ENCODE results near the gene SHROOM4. TPM values are rescaled to one million over a fixed set of nuclear protein-coding genes. Genes with fewer than 3 reads are reported as not detected.

The SHROOM4 gene
- total RNA-seq, 1 experiment from 2014 or later, result 2.1 TPM

GRCh38 chrX:50579955-50580354 lies 234.0 kb downstream of the SHROOM4 start:
- no peak overlapping the region for H2BK5ac ChIP-seq (ENCODE audit: insufficient read length, low read length)
- peak; percentile 73 for TF ChIP-seq CTCF (conservative IDR thresholded peaks at IDR 0.05)

More at GRCh38 chrX:50579955-50580354, 234.0 kb downstream of the SHROOM4 start:
- WGBS (ENCODE audit: extremely low coverage, insufficient read length, low lambda C conversion rate), result no CpG with 5 or more reads among the region's 2 CpGs
- peak; percentile 47 for DNase-seq
- no peak overlapping the region for H2BK15ac ChIP-seq (ENCODE audit: low read depth, low read length)
- H3K27ac Mint-ChIP-seq, result no peak overlapping the region
- H2BK12ac ChIP-seq (ENCODE audit: insufficient read length, low read depth, low read length), result no peak overlapping the region
- no peak overlapping the region for H3K4ac ChIP-seq (ENCODE audit: low read depth, low read length)
- H3T11ph ChIP-seq (ENCODE audit: low read length), result no peak overlapping the region
- H3K23ac ChIP-seq (ENCODE audit: insufficient read length, low read depth, low read length), result no peak overlapping the region
- H4K20me1 ChIP-seq (ENCODE audit: control insufficient read depth, insufficient read depth, insufficient read length), result no peaks in the 10 kb centered on the region
- H4K5ac ChIP-seq (ENCODE audit: insufficient read length, low read depth, low read length), result no peak overlapping the region
- H3K9ac ChIP-seq (ENCODE audit: extremely low read depth, insufficient read length, low read length), result no peak overlapping the region
- H3K27ac ChIP-seq (ENCODE audit: insufficient read length, low read depth, low read length), result no peak overlapping the region
- peaks cover 16% of the 10 kb centered on the region for H3K27me3 Mint-ChIP-seq (ENCODE audit: low read depth)
- H2AFZ ChIP-seq (ENCODE audit: low read length), result no peak overlapping the region
- peaks cover 15% of the 10 kb centered on the region for H3K27me3 ChIP-seq (ENCODE audit: insufficient read depth, low read length)
- H3K4me1 ChIP-seq (ENCODE audit: insufficient read depth, low read length), result no peaks in the 10 kb centered on the region
- no peaks in the 10 kb centered on the region for H3K23me2 ChIP-seq (ENCODE audit: insufficient read length, low read depth, low read length, poor library complexity, severe bottlenecking)
- H3K18ac ChIP-seq (ENCODE audit: insufficient read length, low read depth, low read length), result no peak overlapping the region
- H3K56ac ChIP-seq (ENCODE audit: insufficient read length, low read depth, low read length), result no peak overlapping the region
- no peak overlapping the region for H3K4me2 ChIP-seq (ENCODE audit: insufficient read depth, insufficient read length, low read length)
- H3K4me3 Mint-ChIP-seq, result no peak overlapping the region
- H3K79me2 ChIP-seq (ENCODE audit: insufficient read depth, low read length), result no peaks in the 10 kb centered on the region
- no peak overlapping the region for H2BK120ac ChIP-seq (ENCODE audit: low read depth, low read length, poor library complexity, severe bottlenecking)
- H3K14ac ChIP-seq (ENCODE audit: insufficient read depth, low read length), result no peak overlapping the region
- H3K4me1 Mint-ChIP-seq, result peaks cover 4 to 8% of the 10 kb centered on the region in 2 experiments
- H3K9me3 Mint-ChIP-seq, result peaks cover 60 to 66% of the 10 kb centered on the region in 2 experiments
- no peak overlapping the region for H2AK5ac ChIP-seq (ENCODE audit: insufficient read length, low read length)
- H3K36me3 Mint-ChIP-seq (ENCODE audit: insufficient read depth in 1 of 3, low read depth in 3 of 3), result peaks cover 0 to 7% (median 2%) of the 10 kb centered on the region in 3 experiments; a peak in 2 of 7 replicates
- H3K9me3 ChIP-seq (ENCODE audit: control insufficient read depth, low read depth, low read length), result peaks cover 15% of the 10 kb centered on the region
- H4K91ac ChIP-seq (ENCODE audit: insufficient read length, low read depth, low read length), result no peak overlapping the region
- no peak overlapping the region for H4K8ac ChIP-seq (replicated peaks; ENCODE audit: insufficient read length, low read depth, low read length)
- H2BK20ac ChIP-seq (ENCODE audit: low read depth, low read length, poor library complexity, severe bottlenecking), result no peak overlapping the region
- no peaks in the 10 kb centered on the region for H3K79me1 ChIP-seq (ENCODE audit: insufficient read depth, low read depth, low read length, poor library complexity, severe bottlenecking)
